GM18526 (cell line): Measurements from ENCODE around the gene MYL7.

Experiments used
- POLR2A ChIP-seq: IDR thresholded peaks from 3 replicates; pipeline ENCODE4 v1.6.1; 2011; ENCODE audit not compliant: insufficient read length; ENCODE audit errors: extremely low read depth

Gene MYL7, protein sequence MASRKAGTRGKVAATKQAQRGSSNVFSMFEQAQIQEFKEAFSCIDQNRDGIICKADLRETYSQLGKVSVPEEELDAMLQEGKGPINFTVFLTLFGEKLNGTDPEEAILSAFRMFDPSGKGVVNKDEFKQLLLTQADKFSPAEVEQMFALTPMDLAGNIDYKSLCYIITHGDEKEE

GRCh38 chr7:44141221-44141850 lies at the start of gene MYL7:
MYL7 (minus strand) TSS chr7:44141332; CDS start chr7:44141305, 27 bp downstream.
- no peak for TF ChIP-seq POLR2A

- no peak for TF ChIP-seq POLR2A
These were observed 49.1 kb upstream of the MYL7 start for GRCh38 chr7:44189993-44190872.

GRCh38 chr7:44189286-44189992 lies 48.3 kb upstream of the MYL7 start, which contains the start of gene GCK:
GCK (minus strand) TSS chr7:44189439; CDS start chr7:44188953, 486 bp downstream.
- no peak for TF ChIP-seq POLR2A

DNA sequence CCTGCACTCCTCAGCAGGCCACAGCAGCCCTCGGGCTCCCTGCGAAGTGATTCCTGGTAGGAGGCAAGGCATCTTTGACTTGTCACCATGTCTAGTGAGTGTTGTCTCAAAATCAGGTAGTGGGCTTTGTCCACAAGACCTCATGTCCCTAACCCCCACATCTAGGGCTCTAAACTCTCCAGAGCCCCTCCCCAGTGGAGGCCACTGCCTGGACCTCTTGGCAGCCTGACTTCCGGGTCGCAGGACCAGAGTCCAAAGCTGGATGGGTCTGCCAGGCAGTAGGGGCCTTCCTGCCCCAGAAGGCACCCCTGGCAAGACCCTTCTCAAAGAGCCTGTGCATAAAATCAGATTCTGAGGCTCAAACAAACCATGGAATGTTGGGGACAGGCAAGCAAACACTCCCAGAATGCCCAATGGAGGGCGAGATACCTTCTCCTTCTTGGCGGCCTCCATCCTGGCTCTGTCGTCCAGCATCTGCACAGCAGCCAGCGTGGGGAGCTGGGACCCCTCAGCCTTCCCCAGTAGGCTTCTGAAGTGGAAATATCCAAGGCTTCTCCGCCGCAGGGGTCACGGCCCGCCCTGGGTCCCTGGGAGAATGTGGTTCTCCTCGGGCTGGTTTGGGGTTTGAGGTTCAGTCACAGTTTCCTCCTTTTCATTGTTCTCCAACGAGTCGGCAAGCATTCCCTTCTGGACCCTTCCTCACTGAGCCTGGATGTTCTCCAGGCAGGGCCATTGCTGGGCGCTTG lies 47.5 kb upstream of the MYL7 start:
- no peak for TF ChIP-seq POLR2A

- TF ChIP-seq POLR2A: no peak
These were observed 46.7 kb upstream of the MYL7 start for GRCh38 chr7:44187636-44188416.

GRCh38 chr7:44186736-44187135 lies 45.6 kb upstream of the MYL7 start:
- TF ChIP-seq POLR2A: no peak

DNA sequence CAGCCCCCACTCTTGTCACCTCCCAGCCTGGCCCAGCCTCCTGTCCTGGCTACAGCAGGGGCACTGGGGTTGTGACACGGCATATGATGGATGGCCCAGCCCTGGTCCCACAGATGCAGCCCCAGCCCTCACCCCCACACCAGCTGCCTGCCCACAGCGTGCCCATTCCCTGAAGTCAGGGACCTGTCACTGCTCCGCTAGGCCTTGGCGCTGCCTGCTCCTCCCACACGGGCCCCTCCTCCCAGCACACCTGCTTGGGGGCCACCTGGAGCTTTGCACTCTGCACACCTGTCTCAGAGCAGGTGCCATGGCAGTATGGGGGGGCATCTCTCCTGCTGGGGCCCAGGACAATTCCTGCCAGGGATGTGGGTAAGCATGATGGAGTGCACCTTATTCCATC lies 44.6 kb upstream of the MYL7 start:
- TF ChIP-seq POLR2A: no peak

- TF ChIP-seq POLR2A: no peak
These were observed 43.8 kb upstream of the MYL7 start for GRCh38 chr7:44184873-44185446.

GRCh38 chr7:44184206-44184872 lies 43.2 kb upstream of the MYL7 start:
- no peak for TF ChIP-seq POLR2A

DNA sequence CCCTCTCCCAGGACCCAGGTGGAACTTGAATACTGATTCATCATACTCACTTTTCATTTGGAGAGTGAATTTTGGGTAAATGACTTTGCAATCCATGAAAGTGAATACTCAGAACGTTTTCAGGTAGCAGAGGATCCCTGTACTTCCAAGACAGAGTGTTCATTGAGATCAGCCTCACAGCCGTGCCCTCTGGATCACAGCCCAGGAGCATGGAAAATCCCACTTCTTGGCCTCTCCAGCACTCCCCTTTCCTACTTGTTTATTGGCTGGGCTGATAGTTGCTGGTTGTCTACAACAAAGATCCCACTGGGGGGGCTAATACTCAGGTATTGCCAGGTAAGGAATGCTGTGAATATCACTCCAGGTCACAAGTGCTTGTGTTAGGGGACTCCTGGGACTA lies 42.3 kb upstream of the MYL7 start:
- no peak for TF ChIP-seq POLR2A

DNA sequence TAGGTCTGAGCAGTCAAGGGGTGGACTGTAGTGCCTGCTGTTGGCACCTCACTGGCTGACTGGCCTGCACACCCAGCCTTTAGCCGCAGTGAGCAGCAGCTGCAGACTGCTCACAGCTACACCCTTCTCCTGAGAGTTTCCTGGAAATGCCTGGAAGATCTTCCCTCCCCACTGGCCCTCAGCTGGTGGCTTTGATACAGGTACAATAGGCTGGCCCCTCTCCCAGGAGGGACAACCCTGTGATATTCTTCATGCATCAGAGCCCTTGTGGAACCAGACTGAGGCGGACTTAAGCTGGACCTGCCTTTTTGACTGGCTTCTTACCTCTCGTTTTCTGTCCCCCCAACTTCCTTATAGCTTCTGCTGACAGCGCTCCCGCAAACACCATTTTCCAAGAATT lies 41.7 kb upstream of the MYL7 start:
- TF ChIP-seq POLR2A: no peak

DNA sequence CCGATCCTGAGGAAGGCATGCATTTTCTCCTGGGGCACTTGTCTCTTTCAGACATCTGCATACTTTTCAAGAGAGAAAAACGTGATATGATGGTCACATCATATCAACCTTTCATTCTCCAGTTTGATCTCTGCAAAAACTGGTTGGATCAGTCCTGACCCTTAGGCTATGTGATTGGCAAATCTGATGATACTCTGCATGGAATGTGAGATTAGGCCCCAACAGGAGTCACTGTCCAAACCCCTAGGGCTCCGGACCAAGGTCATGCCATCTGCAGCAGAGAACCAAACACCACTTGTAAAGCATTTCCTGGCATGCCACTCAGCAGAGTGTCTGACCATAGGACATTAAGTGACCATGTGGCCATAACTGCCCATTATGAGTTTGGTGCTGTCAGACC lies 39.5 kb upstream of the MYL7 start:
- TF ChIP-seq POLR2A: no peak

GRCh38 chr7:44177570-44178131 lies 36.5 kb upstream of the MYL7 start:
- no peak for TF ChIP-seq POLR2A
